HG02759 (cell line): ENCODE measurements around the gene SLC6A8.
"Not testable (repeated sequence)": the region's sequence is repeated elsewhere in the genome, so short reads cannot be mapped to it uniquely, and the experiment has no call there.

Experiments
- ATAC-seq: cut with Tn5 transposase; IDR thresholded peaks from one replicate; pipeline ENCODE4 v1.9.1; 2021; ENCODE audit warnings: mild to moderate bottlenecking, moderate library complexity; ENCODE audit not compliant: unreplicated experiment

SLC6A8 gene

GRCh38 chrX:153728951-153729631 lies 41.4 kb downstream of the SLC6A8 start:
- ATAC-seq = no peak

- not testable (repeated sequence) for ATAC-seq
These were observed 42.4 kb downstream of the SLC6A8 start for GRCh38 chrX:153730115-153730514.

- ATAC-seq = no peak
These were observed 43.6 kb downstream of the SLC6A8 start for GRCh38 chrX:153731117-153731844.

- ATAC-seq = no peak
These were observed 44.1 kb downstream of the SLC6A8 start for GRCh38 chrX:153731845-153732215.

- no peak for ATAC-seq
These were observed 44.7 kb downstream of the SLC6A8 start for GRCh38 chrX:153732401-153732800.

GRCh38 chrX:153733651-153734240 lies 46.0 kb downstream of the SLC6A8 start:
- ATAC-seq = no peak

GRCh38 chrX:153734871-153735270 lies 47.1 kb downstream of the SLC6A8 start:
- no peak for ATAC-seq

GRCh38 chrX:153735274-153735673 lies 47.5 kb downstream of the SLC6A8 start:
- ATAC-seq = no peak

DNA sequence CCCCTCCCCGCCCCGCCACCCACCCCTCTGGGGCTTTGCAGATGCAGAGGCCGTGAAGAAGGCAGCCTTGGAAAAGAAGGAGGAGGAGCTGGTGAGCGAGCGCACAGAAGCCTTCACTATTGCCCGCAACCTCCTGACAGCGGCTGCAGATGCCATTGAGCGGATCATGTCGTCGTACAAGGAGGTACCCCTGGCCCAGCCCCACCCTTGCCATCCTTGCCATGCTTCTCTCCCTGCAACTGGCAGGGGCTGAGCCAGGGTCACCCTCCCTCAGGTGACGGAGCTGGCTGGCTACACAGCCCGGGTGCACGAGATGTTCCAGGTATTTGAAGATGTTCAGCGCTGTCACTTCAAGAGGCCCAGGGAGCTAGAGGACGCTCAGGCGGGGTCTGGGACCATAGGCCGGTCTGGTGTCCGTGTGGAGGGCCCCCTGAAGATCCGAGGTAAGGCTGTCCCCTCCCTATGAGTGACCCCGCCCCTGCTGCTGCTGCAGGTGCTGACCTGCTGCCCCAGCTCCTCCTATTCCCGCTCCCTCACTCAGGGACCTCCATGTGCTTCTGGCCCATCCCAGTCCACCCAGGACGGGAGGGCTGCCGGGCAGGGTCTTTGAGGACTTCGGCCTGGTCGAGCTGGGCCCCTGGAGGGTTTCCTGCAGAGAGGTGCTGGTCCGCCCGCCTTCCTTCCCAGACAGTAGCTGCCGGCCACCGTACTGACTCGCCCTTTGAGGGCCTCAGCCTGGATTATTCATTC lies 48.5 kb downstream of the SLC6A8 start:
- ATAC-seq = no peak

DNA sequence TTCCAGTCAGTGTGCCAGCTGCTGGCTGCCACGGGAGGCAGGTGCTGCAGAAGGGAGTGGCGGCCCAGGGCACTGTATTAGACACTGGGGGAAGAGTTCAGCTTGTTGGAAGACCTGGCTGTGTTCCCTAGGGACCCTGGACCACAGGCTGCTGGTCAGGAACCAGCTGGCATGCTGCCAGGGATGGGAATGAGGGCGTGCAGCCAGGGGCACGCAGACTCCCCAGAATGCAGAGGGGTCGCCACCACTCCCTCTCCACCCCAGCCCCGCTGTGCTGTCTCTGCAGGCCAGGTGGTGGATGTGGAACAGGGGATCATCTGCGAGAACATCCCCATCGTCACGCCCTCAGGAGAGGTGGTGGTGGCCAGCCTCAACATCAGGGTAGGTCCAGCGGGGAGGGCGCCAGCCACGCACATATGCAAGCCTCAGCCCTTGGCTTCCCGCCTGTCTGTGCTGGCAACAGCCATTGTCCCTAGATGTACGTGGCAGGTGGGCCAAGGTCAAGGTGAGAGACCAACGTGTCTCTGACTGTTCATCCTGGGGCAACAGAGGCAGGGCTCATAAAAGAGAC lies 49.2 kb downstream of the SLC6A8 start:
- ATAC-seq = no peak

- ATAC-seq = no peak
These were observed 50.4 kb downstream of the SLC6A8 start for GRCh38 chrX:153738056-153738605.

DNA sequence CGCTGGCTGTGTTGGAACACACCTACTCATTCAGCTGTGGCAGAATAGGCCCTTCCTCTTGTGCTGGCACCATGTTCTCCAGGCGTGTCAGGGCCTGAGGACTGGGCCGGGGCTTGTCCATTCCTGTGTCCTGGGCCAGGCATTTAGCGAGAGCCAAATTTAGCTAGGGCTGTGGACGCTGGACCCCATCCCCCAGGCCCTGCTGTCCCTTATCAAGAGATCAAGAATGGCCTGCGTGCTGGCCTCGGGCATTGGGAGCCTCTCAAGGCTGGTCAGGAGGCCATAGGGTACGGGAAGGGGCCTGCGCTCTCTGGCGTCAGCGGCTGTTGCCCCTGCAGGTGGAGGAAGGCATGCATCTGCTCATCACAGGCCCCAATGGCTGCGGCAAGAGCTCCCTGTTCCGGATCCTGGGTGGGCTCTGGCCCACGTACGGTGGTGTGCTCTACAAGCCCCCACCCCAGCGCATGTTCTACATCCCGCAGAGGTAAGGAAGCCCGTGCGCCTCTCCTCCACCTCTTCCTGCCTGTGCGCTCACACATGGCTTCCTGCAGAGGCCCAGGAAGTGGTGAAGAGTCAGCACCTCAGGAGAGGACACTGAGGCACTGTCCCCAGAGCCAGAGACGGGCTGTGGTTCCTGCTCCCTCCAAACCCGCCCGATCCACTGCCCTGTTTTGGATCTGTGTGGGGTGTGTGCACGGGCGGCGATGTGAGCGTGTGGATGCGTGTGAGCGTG lies 52.2 kb downstream of the SLC6A8 start:
- ATAC-seq = no peak

DNA sequence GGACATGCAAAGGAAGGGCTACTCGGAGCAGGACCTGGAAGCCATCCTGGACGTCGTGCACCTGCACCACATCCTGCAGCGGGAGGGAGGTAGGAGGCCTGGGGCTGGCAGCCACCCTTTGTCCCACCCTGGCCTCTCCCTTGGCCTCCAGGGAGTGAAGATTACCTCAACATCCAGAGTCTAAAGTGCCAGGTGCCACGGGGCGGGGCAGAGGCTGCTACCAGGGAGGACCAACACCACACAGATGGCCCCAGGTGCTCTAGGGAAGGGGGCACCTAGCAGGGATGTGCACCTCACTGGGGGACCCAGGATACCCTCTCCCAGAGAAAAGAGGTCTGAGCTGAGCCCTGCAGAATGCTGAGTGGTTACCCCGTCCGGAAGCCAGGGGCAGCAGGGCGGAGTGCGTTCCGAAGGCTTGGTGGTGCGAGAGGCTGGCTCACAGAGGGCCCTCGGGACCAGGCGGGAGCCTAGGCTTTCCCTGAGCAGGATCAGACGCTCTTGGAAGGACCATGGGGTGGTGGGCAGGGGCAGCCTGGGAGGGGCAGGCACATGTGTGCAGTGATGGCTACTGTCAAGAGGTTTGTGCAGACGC lies 53.0 kb downstream of the SLC6A8 start:
- no peak for ATAC-seq

- ATAC-seq = no peak
These were observed 53.7 kb downstream of the SLC6A8 start for GRCh38 chrX:153741446-153741845.

GRCh38 chrX:153742111-153742510 lies 54.4 kb downstream of the SLC6A8 start:
- not testable (repeated sequence) for ATAC-seq

- not testable (repeated sequence) for ATAC-seq
These were observed 55.2 kb downstream of the SLC6A8 start for GRCh38 chrX:153742796-153743467.

DNA sequence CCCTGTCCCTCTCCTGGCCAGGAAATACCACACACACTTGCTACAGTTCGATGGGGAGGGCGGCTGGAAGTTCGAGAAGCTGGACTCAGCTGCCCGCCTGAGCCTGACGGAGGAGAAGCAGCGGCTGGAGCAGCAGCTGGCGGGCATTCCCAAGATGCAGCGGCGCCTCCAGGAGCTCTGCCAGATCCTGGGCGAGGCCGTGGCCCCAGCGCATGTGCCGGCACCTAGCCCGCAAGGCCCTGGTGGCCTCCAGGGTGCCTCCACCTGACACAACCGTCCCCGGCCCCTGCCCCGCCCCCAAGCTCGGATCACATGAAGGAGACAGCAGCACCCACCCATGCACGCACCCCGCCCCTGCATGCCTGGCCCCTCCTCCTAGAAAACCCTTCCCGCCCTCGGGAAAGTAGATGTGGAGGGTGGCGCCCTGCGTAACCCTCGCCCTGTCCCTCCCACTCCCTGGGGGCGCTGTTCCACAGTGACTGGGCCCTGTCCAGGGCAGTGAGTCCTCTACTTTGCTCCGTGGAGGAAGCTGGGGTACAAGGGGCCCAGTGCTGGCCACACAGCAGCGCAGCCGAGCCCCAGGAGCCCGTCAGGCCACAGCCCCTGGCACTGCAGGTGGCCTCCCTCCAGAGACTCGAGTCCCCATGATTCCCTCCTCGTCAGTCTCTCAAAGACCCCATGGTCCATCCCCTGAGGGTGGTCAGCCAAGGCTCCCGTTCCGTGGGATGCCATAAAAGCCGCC lies 55.9 kb downstream of the SLC6A8 start:
- ATAC-seq = not testable (repeated sequence)
